CD8-positive, alpha-beta memory T cell (primary cell): ENCODE results near the gene SMG7. TPM values are rescaled to one million over a fixed set of nuclear protein-coding genes. Genes with fewer than 3 reads are reported as not detected.

Source experiments
- CTCF ChIA-PET: fragments of 350-600 bp; sonication (Branson Sonifier 250); formaldehyde crosslinking; loops from one replicate; lab custom pipeline; 2021; ENCODE audit warnings: antibody characterized with exemption; lab: Charles Lee
- POLR2A ChIA-PET: fragments of 350-600 bp; sonication (Branson Sonifier 250); formaldehyde crosslinking; loops from one replicate; lab custom pipeline; 2021; ENCODE audit warnings: antibody characterized with exemption; lab: Charles Lee
- DNase-seq, 5 donors: peaks; one replicate each; pipeline versions ENCODE4 v3.0.0 to v3.0.0-alpha.2; 2020 to 2022; ENCODE audit warnings: mixed read lengths in 1 of 5
- H3K27ac ChIP-seq: one replicate; pipeline ENCODE4 v1.7.0; 2013; ENCODE audit warnings: low read depth, mild to moderate bottlenecking, low read length, moderate library complexity
- H3K27me3 ChIP-seq: 2 replicates; pipeline ENCODE4 v1.7.0; 2013; ENCODE audit warnings: low read length, mild to moderate bottlenecking; ENCODE audit not compliant: insufficient read depth, poor library complexity, severe bottlenecking
- H3K36me3 ChIP-seq: 2 replicates; pipeline ENCODE4 v1.7.0; 2013; ENCODE audit warnings: mild to moderate bottlenecking, low read length, moderate library complexity; ENCODE audit not compliant: insufficient read depth
- H3K4me1 ChIP-seq: 2 replicates; pipeline ENCODE4 v1.7.0; 2013; ENCODE audit warnings: mild to moderate bottlenecking, low read length, moderate library complexity; ENCODE audit not compliant: insufficient read depth
- H3K4me3 ChIP-seq: 2 replicates; pipeline ENCODE4 v1.7.0; 2013; ENCODE audit warnings: mild to moderate bottlenecking, low read length
- H3K9me3 ChIP-seq: 2 replicates; pipeline ENCODE4 v1.7.0; 2013; ENCODE audit warnings: mild to moderate bottlenecking, low read length
- H3K27ac Mint-ChIP-seq, 8 donors: one replicate each; pipeline ENCODE4 v1.8.0; 2020 to 2021; ENCODE audit warnings: mixed read lengths in 8 of 8, mild to moderate bottlenecking in 6 of 8, inconsistent platforms in 3 of 8, moderate library complexity in 3 of 8
- H3K27me3 Mint-ChIP-seq, 2 donors: one replicate each; pipeline ENCODE4 v1.8.0; 2020 to 2021; ENCODE audit warnings: mixed read lengths in 2 of 2, mild to moderate bottlenecking in 1 of 2, moderate library complexity in 1 of 2
- H3K36me3 Mint-ChIP-seq, 3 donors: one replicate each; pipeline ENCODE4 v1.8.0; 2020 to 2021; ENCODE audit warnings: mixed read lengths in 3 of 3, inconsistent platforms in 1 of 3, mild to moderate bottlenecking in 1 of 3
- H3K4me1 Mint-ChIP-seq, 3 donors: one replicate each; pipeline ENCODE4 v1.8.0; 2020 to 2021; ENCODE audit warnings: mixed read lengths in 3 of 3, inconsistent platforms in 1 of 3, mild to moderate bottlenecking in 1 of 3
- H3K4me3 Mint-ChIP-seq, 7 donors: one replicate each; pipeline ENCODE4 v1.8.0; 2020 to 2021; ENCODE audit warnings: mixed read lengths in 7 of 7, mild to moderate bottlenecking in 6 of 7, moderate library complexity in 4 of 7, inconsistent platforms in 2 of 7
- H3K9me3 Mint-ChIP-seq, 5 donors: one replicate each; pipeline ENCODE4 v1.8.0; 2020 to 2022; ENCODE audit warnings: mixed read lengths in 5 of 5, mild to moderate bottlenecking in 3 of 5, moderate library complexity in 2 of 5, inconsistent platforms in 1 of 5
- polyA plus RNA-seq: library from polyadenylated mRNA; unstranded; fragments of 300-500 nt; fragmentation: Illumina TruSeq; gene quantifications from one replicate; pipeline ENCODE4 v1.2.3, GENCODE V29; 2021
- total RNA-seq, 2 experiments: library from RNA; stranded (reverse); gene quantifications; one replicate each; pipeline ENCODE4 v1.2.3, GENCODE V29; 2021

SMG7 gene
- total and polyA plus RNA-seq, 3 experiments from 2014 or later: 30.5 to 74.7 (median 72.7) TPM

DNA sequence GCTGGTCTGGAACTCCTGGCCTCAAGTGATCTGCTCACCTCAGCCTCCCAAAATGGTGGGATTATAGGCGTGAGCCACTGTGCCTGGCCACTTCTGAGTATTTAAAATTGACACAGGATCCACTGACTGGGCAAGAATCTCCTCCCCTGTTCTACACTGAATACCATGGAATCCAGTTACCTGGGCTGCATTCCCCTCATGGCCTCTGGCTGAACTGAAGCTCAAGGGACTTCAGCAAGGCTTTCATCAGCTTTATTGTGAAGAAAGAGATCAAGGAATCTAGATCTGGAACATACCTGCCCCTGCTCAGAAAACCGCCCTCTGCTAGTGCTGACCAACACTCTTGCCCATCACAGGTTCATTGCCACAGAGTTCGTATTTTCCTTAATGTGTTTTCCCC, 97.5 kb downstream of the SMG7 start:
- Histone ChIP-seq H3K36me3 (no peaks in the 10 kb centered on the region), H3K27me3 (no peaks in the 10 kb centered on the region), H3K9me3 (no peaks in the 10 kb centered on the region), H3K4me1 (no peaks in the 10 kb centered on the region), H3K4me3 (no peak overlapping the region), H3K27ac (no peak overlapping the region)
- H3K27ac Mint-ChIP-seq: no peak overlapping the region
- no peaks in the 10 kb centered on the region for H3K9me3 Mint-ChIP-seq
- H3K27me3 Mint-ChIP-seq: peaks cover 4% of the 10 kb centered on the region in 2 donors
- ChIA-PET POLR2A (no interaction called here), CTCF (interaction anchor here (0.8 kb wide), 1 partner anchor 11 kb away, joined by 3 read pairs; no protein-coding TSS in a partner anchor)
- H3K4me3 Mint-ChIP-seq: no peak overlapping the region
- peaks cover 0 to 11% (median 6%) of the 10 kb centered on the region in 3 donors for H3K4me1 Mint-ChIP-seq
- no peak for DNase-seq
- peaks cover 0 to 6% (median 0%) of the 10 kb centered on the region in 3 donors for H3K36me3 Mint-ChIP-seq

DNA sequence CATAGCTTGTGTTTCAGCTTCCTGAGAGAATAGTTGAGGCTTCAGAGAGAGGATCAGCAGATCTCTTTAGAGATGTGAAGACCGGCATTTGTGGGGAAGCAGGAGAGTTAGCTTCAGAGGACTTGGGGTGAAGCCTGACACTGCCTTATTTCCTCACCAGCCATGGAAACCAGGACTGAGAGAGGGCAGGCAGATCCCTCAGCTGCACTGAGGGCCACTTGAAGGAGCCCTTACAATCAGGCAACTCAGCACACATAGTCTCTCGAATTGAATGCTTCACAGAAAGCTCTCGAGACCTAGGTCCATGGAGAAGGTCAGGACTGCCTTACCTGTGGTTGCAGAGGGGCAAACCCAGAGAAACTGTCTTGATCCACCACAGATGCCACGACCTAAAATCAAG, 98.2 kb downstream of the SMG7 start:
- no peaks in the 10 kb centered on the region for H3K36me3 ChIP-seq
- peaks cover 4 to 6% of the 10 kb centered on the region in 2 donors for H3K27me3 Mint-ChIP-seq
- no peak overlapping the region for H3K4me3 ChIP-seq
- peaks cover 0 to 11% (median 6%) of the 10 kb centered on the region in 3 donors for H3K4me1 Mint-ChIP-seq
- H3K27ac Mint-ChIP-seq: no peak overlapping the region
- no peaks in the 10 kb centered on the region for H3K27me3 ChIP-seq
- no peaks in the 10 kb centered on the region for H3K9me3 ChIP-seq
- no peak overlapping the region for H3K27ac ChIP-seq
- H3K9me3 Mint-ChIP-seq: no peaks in the 10 kb centered on the region
- H3K4me3 Mint-ChIP-seq: no peak overlapping the region
- peaks cover 0 to 6% (median 0%) of the 10 kb centered on the region in 3 donors for H3K36me3 Mint-ChIP-seq
- no peaks in the 10 kb centered on the region for H3K4me1 ChIP-seq
- no peak for DNase-seq
- POLR2A ChIA-PET: no interaction called here
- CTCF ChIA-PET: interaction anchor here (0.8 kb wide), 1 partner anchor 10 kb away, joined by 3 read pairs; no protein-coding TSS in a partner anchor

- ChIA-PET CTCF (no interaction called here), POLR2A (no interaction called here)
- no peak overlapping the region for H3K4me3 ChIP-seq
- DNase-seq: no peak
- H3K27me3 ChIP-seq: no peaks in the 10 kb centered on the region
- no peaks in the 10 kb centered on the region for H3K9me3 ChIP-seq
- peaks cover 0 to 11% (median 6%) of the 10 kb centered on the region in 3 donors for H3K4me1 Mint-ChIP-seq
- no peak overlapping the region for H3K27ac Mint-ChIP-seq
- no peak overlapping the region for H3K4me3 Mint-ChIP-seq
- H3K27ac ChIP-seq: no peak overlapping the region
- no peaks in the 10 kb centered on the region for H3K9me3 Mint-ChIP-seq
- no peaks in the 10 kb centered on the region for H3K4me1 ChIP-seq
- H3K27me3 Mint-ChIP-seq: peaks cover 4 to 6% of the 10 kb centered on the region in 2 donors
- peaks cover 0 to 6% (median 0%) of the 10 kb centered on the region in 3 donors for H3K36me3 Mint-ChIP-seq
- no peaks in the 10 kb centered on the region for H3K36me3 ChIP-seq
Observed at GRCh38 chr1:183571678-183572268, 99.5 kb downstream of the SMG7 start.

- Mint-ChIP-seq H3K4me3 (no peak overlapping the region), H3K27me3 (peaks cover 4 to 6% of the 10 kb centered on the region in 2 donors), H3K36me3 (peaks cover 0 to 3% (median 0%) of the 10 kb centered on the region in 3 donors), H3K27ac (no peak overlapping the region), H3K4me1 (peaks cover 0 to 5% (median 2%) of the 10 kb centered on the region in 3 donors), H3K9me3 (no peaks in the 10 kb centered on the region)
- no peak overlapping the region for H3K4me3 ChIP-seq
- H3K36me3 ChIP-seq: no peaks in the 10 kb centered on the region
- H3K4me1 ChIP-seq: no peaks in the 10 kb centered on the region
- H3K9me3 ChIP-seq: no peaks in the 10 kb centered on the region
- DNase-seq: no peak
- CTCF ChIA-PET: no interaction called here
- no peaks in the 10 kb centered on the region for H3K27me3 ChIP-seq
- no peak overlapping the region for H3K27ac ChIP-seq
- POLR2A ChIA-PET: no interaction called here
Observed at GRCh38 chr1:183572721-183573120, 100.4 kb downstream of the SMG7 start.

- H3K36me3 ChIP-seq: no peaks in the 10 kb centered on the region
- DNase-seq: no peak
- Mint-ChIP-seq H3K36me3 (peaks cover 0 to 3% (median 0%) of the 10 kb centered on the region in 3 donors), H3K27me3 (peaks cover 4 to 7% of the 10 kb centered on the region in 2 donors), H3K9me3 (no peaks in the 10 kb centered on the region), H3K4me3 (no peak overlapping the region), H3K27ac (no peak overlapping the region), H3K4me1 (peaks cover 0 to 4% (median 3%) of the 10 kb centered on the region in 3 donors)
- no peak overlapping the region for H3K27ac ChIP-seq
- no peaks in the 10 kb centered on the region for H3K9me3 ChIP-seq
- H3K27me3 ChIP-seq: no peaks in the 10 kb centered on the region
- H3K4me3 ChIP-seq: no peak overlapping the region
- CTCF ChIA-PET: no interaction called here
- POLR2A ChIA-PET: no interaction called here
- H3K4me1 ChIP-seq: peaks cover 8% of the 10 kb centered on the region
Observed at GRCh38 chr1:183575606-183576005, 103.3 kb downstream of the SMG7 start.

- H3K27ac ChIP-seq: no peak overlapping the region
- H3K4me3 ChIP-seq: no peak overlapping the region
- peaks cover 8% of the 10 kb centered on the region for H3K4me1 ChIP-seq
- no peaks in the 10 kb centered on the region for H3K9me3 ChIP-seq
- CTCF ChIA-PET: no interaction called here
- POLR2A ChIA-PET: no interaction called here
- no peaks in the 10 kb centered on the region for H3K27me3 ChIP-seq
- peaks cover 3 to 4% of the 10 kb centered on the region in 2 donors for H3K27me3 Mint-ChIP-seq
- no peak overlapping the region for H3K4me3 Mint-ChIP-seq
- peaks cover 0 to 4% (median 3%) of the 10 kb centered on the region in 3 donors for H3K4me1 Mint-ChIP-seq
- no peaks in the 10 kb centered on the region for H3K9me3 Mint-ChIP-seq
- no peaks in the 10 kb centered on the region for H3K36me3 ChIP-seq
- H3K27ac Mint-ChIP-seq: no peak overlapping the region
- no peak for DNase-seq
- H3K36me3 Mint-ChIP-seq: peaks cover 0 to 3% (median 0%) of the 10 kb centered on the region in 3 donors
Observed at GRCh38 chr1:183576537-183576936, 104.2 kb downstream of the SMG7 start.

- Histone ChIP-seq H3K27ac (no peak overlapping the region), H3K9me3 (no peaks in the 10 kb centered on the region), H3K4me3 (no peak overlapping the region), H3K36me3 (no peaks in the 10 kb centered on the region), H3K4me1 (peaks cover 8% of the 10 kb centered on the region), H3K27me3 (no peaks in the 10 kb centered on the region)
- DNase-seq: no peak
- peaks cover 0 to 4% (median 3%) of the 10 kb centered on the region in 3 donors for H3K4me1 Mint-ChIP-seq
- POLR2A ChIA-PET: no interaction called here
- no peak overlapping the region for H3K4me3 Mint-ChIP-seq
- peaks cover 0 to 3% of the 10 kb centered on the region in 2 donors for H3K27me3 Mint-ChIP-seq
- peaks cover 0 to 3% (median 0%) of the 10 kb centered on the region in 3 donors for H3K36me3 Mint-ChIP-seq
- no peak overlapping the region for H3K27ac Mint-ChIP-seq
- no peaks in the 10 kb centered on the region for H3K9me3 Mint-ChIP-seq
- CTCF ChIA-PET: no interaction called here
Observed at GRCh38 chr1:183577897-183578465, 105.7 kb downstream of the SMG7 start.

DNA sequence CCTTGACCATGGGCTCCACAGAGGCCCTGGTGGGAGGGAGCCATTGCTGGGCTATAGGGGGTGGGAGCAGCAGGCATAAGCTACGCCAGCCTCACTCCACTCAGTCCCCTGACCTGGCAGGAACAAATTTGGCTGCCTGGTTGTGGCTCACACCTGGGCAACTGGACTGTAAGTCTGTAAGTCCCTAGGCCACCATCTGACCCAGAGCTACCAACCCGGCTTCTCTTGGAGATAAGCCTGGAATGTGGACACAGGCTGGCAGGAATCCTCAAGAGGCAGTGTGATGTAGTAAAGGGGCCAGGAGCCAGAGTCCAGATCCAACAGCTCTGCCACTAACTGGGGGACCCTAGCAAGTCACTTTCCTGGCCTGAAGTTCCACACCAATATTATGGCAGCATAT, 106.6 kb downstream of the SMG7 start:
- Mint-ChIP-seq H3K36me3 (peaks cover 0 to 3% (median 0%) of the 10 kb centered on the region in 3 donors), H3K27ac (no peak overlapping the region), H3K4me1 (peaks cover 0 to 4% (median 3%) of the 10 kb centered on the region in 3 donors), H3K9me3 (no peaks in the 10 kb centered on the region), H3K4me3 (no peak overlapping the region), H3K27me3 (peaks cover 0 to 3% of the 10 kb centered on the region in 2 donors)
- DNase-seq: no peak
- Histone ChIP-seq H3K4me3 (no peak overlapping the region), H3K27ac (no peak overlapping the region), H3K4me1 (peaks cover 8% of the 10 kb centered on the region), H3K9me3 (no peaks in the 10 kb centered on the region), H3K36me3 (no peaks in the 10 kb centered on the region), H3K27me3 (no peaks in the 10 kb centered on the region)
- ChIA-PET CTCF (no interaction called here), POLR2A (no interaction called here)
